GM21381 (cell line): Measurements from ENCODE around the gene NDUFB10.

Experiments used
- ATAC-seq: cut with Tn5 transposase; IDR thresholded peaks from one replicate; pipeline ENCODE4 v1.9.1; 2021; ENCODE audit warnings: mild to moderate bottlenecking, moderate library complexity; ENCODE audit not compliant: unreplicated experiment

NDUFB10 gene

GRCh38 chr16:1982013-1982433 lies 22.7 kb downstream of the NDUFB10 start:
- no peak for ATAC-seq

- ATAC-seq: no peak
Observed at GRCh38 chr16:1982991-1983543, 23.7 kb downstream of the NDUFB10 start.

DNA sequence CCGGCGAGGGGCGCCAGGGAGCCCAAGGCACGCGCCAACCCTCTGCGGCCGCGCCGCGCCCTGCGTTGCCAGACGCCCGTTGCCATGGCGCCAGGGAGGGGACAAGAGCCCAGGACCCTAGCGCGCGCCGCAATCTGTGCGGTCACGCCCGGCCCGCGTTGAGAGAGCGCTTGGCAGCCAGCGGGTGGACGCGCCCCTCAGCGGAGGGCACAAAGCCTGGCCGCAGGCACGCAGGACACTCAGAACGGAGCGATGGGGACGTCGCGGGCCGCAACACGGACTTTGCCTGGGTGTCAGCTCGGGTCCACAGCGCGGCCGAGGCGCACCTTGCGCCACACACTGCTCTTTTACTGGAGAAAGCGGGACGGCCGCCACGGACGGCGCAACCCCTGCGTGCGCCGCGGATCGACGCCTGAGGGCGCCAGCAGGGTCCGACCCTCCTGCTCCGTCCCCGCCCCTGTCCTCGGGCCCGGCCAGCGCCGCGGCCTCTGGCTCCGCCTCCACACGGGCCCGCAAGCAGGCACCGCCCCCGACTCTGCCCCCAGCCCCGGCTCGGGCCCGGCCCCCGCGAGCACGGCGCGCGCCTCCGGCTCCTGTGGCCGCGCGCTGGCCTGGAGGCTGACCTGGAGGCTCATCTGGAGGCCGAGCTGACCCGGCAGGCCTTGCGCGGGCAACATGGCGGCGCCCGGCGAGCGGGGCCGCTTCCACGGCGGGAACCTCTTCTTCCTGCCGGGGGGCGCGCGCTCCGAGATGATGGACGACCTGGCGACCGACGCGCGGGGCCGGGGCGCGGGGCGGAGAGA lies 24.4 kb downstream of the NDUFB10 start, which contains the start of gene GFER:
Gene GFER, plus strand, starts transcription at position 650 of the 803 bp plus-strand sequence. Its CDS starts 26 bp downstream, at position 676.
- peak; percentile 82 for ATAC-seq

DNA sequence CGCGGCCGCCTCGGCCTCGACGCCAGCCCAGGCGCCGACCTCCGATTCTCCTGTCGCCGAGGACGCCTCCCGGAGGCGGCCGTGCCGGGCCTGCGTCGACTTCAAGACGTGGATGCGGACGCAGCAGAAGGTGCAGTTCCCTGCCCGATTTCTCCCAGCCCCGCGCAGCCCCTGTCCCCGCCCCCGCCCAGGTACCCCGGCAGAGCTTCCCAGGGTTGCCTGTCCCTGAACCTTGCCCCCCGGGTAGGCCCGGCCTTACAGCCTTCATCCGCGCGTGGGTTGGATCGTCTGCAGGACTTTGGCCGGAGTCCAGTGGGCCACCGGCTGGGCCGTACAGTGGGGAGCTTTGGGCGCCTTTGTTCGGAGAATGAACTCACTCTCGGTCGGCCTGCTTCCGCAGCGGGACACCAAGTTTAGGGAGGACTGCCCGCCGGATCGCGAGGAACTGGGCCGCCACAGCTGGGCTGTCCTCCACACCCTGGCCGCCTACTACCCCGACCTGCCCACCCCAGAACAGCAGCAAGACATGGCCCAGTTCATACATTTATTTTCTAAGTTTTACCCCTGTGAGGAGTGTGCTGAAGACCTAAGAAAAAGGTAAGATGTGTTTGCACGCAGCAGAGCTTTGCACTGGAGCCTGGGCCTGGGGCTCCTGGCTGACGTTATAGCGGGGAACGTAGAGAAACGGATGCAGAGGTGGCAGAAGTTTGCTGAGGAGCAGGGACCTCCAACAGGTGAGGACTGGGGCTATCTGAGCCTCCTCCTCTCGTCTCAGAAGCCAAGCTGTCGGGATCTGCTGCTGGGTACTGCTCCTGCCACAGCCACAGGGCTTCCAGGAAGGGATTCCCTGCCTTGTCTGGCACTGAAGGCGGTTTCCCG lies 25.2 kb downstream of the NDUFB10 start:
- ATAC-seq: peak; percentile 3

GRCh38 chr16:1985466-1986150 lies 26.3 kb downstream of the NDUFB10 start:
- ATAC-seq: no peak

GRCh38 chr16:1987198-1987597 lies 27.9 kb downstream of the NDUFB10 start:
- ATAC-seq: no peak

DNA sequence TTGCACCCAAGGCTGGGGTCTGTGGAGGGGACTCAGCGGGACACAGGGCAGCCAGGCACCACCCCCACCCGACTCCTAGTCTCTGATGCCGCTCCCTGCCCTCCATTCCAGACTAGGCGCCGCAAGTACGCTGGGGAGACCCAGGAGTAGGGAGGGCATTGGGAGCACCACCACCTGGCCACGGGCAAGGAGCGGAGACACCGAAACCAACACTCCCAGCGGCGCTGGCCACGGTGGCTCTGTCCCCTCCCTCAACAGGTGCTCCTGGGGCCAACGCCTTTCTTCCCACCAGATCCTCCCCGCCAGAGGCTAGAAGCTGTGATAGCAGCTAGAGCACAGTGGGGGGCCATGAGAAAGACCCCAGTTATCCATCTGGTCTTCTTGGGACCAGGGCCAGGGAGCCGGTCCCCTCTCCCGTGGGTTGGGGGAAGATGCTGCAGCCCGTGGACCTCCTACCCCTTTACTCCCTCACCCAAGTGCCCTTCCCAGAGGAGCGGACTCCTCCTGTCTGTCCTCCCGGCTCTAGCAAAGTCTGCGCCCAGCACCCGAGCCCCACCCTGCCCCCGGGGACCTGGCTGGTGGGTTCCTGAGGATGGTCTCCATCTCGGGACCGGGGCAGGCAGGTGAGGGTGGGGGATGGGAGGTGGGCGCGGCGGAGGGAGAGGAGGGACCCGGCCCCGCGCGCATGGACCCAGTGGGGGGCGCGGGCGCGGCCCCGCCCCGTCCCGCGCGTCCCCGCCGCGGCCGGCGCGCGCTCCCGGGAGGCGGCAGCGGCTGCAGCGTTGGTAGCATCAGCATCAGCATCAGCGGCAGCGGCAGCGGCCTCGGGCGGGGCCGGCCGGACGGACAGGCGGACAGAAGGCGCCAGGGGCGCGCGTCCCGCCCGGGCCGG lies 30.1 kb downstream of the NDUFB10 start, which contains the start of gene SYNGR3:
Gene SYNGR3, plus strand, starts transcription at position 762 of the 892 bp plus-strand sequence. CDS start 133 bp downstream, outside the sequence.
- no peak for ATAC-seq

GRCh38 chr16:1990101-1990350 lies 30.7 kb downstream of the NDUFB10 start:
- ATAC-seq: no peak

GRCh38 chr16:1990351-1991134 lies 31.2 kb downstream of the NDUFB10 start:
- ATAC-seq: no peak

GRCh38 chr16:1991135-1991551 lies 31.8 kb downstream of the NDUFB10 start:
- peak; percentile 39 for ATAC-seq

GRCh38 chr16:1991588-1991947 lies 32.2 kb downstream of the NDUFB10 start:
- ATAC-seq: no peak

DNA sequence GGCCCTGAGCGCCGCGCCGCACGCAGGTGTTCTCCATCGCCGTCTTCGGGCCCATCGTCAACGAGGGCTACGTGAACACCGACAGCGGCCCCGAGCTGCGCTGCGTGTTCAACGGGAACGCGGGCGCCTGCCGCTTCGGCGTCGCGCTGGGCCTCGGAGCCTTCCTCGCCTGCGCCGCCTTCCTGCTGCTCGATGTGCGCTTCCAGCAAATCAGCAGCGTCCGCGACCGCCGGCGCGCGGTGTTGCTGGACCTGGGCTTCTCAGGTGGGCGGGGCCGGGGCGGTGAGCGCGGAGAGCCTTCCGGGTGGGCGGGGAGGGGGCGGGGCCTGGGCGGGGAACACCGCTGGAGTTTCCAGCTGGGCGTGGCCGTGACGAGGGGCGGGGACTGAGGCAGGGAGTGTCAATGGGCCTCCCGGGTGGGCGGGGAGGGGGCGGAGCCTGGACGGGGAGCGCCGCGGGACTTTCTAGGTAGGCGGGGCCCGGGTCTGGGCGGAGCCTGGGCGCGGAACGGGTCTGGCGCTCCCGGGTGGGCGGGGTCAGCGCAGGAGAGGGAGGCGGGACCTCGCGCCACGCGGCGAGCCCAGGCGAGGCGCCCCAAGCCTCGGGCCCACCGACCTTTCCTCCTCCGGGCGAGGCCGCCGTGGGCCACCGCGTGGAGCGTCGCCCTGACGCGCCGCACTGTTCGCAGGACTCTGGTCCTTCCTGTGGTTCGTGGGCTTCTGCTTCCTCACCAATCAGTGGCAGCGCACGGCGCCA lies 32.8 kb downstream of the NDUFB10 start:
- peak; percentile 45 for ATAC-seq

GRCh38 chr16:1992704-1993317 lies 33.5 kb downstream of the NDUFB10 start:
- ATAC-seq: no peak

DNA sequence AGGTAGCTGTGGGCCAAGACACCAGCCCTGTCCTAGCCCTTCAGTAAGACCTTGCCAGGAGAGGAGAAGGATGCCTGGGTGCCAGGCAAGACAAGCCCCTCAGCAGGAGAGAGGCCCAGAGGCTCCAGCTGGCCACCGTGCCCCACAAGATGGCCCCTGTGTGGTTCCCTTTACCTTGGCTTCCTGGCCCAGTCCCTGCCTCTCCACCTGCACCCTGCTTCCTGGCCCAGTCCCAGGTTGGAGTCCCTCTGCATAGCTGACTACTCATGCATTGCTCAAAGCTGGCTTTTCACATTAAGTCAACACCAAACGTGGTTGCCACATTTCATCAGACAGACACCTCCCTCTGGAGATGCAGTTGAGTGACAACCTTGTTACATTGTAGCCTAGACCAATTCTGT lies 34.4 kb downstream of the NDUFB10 start:
- ATAC-seq: no peak

- ATAC-seq: no peak
Observed at GRCh38 chr16:1997494-1998359, 38.4 kb downstream of the NDUFB10 start.

DNA sequence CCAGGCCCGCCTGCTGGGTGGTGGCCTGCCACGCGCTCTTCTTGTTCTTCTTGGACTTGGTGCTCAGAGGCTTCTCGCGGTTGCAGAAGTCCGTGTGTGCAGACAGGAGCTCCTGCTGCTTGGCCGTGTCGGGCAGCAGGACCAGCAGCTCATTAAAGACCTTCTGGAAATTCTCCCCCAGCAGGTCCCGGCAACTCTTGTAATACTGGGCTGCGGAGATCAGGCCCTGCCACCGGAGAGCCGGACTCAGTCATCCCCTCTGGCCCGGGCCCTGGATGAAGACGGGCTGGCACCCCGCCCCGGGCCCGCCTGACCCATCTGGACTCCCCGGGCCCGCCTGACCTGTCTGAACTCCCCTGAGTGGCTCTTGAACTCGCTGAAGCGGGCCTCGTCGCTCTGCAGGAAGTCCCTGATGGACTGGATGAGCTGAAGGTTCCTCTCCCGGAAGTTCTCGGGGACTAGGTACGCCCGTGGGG lies 39.1 kb downstream of the NDUFB10 start:
- no peak for ATAC-seq
